LNCaP clone FGC (cell line): ENCODE measurements around the gene ACTR8.

Experiments used
- DNase-seq: peaks from one replicate; pipeline ENCODE4 v3.0.0-alpha.2; 2011; ENCODE audit warnings: low read depth
- H3K4me3 ChIP-seq: 2 replicates; pipeline ENCODE4 v1.5.1; 2011; ENCODE audit warnings: mild to moderate bottlenecking, low read depth, low read length, control low read depth
- TF ChIP-seq, protein P1 (sequence below): IDR thresholded peaks from 2 replicates; pipeline ENCODE4 v1.5.1; 2012; ENCODE audit warnings: mild to moderate bottlenecking; ENCODE audit not compliant: control insufficient read depth, insufficient read depth; ENCODE audit errors: extremely low read depth

The ACTR8 gene

DNA sequence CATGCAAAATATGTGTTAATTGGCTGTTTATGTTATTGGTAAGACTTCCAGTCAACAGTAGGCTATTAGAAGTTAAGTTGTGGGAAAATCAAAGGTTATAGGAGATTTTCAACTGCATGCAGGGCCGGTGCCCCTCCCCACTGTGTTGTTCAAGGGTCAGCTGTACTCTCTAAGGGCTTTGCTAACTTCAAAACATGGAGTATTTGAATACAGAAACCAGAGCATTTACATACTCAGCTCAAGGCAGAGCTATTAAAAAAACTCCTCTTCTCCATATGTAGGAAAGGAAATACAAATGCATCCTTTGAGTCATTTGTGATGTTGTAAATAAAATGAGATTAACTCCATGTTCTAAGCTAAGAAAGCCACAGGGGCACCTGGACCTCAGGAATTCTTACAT lies 18.8 kb downstream of the ACTR8 start:
- no peak for DNase-seq
- TF ChIP-seq, protein P1, sequence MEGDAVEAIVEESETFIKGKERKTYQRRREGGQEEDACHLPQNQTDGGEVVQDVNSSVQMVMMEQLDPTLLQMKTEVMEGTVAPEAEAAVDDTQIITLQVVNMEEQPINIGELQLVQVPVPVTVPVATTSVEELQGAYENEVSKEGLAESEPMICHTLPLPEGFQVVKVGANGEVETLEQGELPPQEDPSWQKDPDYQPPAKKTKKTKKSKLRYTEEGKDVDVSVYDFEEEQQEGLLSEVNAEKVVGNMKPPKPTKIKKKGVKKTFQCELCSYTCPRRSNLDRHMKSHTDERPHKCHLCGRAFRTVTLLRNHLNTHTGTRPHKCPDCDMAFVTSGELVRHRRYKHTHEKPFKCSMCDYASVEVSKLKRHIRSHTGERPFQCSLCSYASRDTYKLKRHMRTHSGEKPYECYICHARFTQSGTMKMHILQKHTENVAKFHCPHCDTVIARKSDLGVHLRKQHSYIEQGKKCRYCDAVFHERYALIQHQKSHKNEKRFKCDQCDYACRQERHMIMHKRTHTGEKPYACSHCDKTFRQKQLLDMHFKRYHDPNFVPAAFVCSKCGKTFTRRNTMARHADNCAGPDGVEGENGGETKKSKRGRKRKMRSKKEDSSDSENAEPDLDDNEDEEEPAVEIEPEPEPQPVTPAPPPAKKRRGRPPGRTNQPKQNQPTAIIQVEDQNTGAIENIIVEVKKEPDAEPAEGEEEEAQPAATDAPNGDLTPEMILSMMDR, result no peak
- H3K4me3 ChIP-seq, result no peak overlapping the region

DNA sequence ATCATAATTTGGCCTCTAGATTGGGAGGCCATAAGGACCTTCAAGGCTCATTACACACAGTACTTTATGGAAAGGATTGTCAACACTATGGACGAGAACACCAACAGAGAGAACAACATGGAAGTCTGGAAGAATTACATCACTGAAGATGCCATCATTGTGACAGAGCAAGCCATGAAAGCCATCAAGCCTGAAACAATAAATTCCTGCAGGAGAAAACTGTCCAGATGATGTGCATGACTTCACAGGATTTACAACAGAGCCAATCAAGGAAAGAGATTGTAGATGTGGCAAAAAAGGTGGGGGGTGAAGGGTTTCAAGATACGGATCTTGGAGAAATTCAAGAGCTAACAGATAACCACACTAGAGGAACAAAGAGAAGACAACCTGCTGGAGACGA lies 19.7 kb downstream of the ACTR8 start:
- H3K4me3 ChIP-seq, result no peak overlapping the region
- TF ChIP-seq, protein P1, result no peak
- DNase-seq, result no peak

DNA sequence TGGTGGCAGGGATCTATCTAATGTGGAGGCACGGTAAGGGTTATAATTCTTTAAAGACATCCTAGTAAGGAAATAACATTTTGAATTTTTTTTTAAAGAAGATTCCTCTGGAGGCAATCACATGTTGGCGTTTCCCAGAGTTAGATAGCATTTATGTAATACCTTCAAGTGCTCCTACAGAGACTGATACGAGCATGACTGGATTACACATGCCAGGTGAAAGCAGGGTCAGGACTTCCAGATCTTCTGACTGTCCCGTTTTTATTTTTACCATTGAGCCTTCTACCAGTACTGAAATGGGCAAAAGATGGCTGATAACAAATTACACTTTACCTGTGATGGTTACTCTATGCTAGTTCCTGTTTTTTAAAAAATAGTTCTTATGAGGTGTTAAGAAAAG lies 21.8 kb downstream of the ACTR8 start:
- DNase-seq, result no peak
- no peak overlapping the region for H3K4me3 ChIP-seq
- TF ChIP-seq, protein P1, result no peak

DNA sequence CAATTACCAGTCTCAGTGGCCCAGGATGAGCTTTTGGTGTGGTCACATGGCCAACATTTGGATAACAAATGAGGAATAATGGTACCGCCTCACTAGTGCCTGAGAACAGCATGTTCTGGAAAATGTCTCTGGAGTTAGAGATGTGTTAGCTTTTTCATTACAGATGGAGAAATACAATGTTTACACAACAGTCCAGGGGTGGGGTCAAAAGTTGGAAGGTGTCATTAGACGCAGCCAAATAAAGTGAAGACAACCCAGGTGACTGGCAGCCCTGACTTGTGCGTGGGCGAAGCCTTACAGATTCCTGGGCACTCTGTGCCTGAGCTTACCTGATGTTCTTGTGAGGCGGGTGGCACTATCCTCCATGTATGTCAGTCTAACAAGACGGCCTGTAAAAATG lies 22.8 kb downstream of the ACTR8 start:
- no peak for DNase-seq
- H3K4me3 ChIP-seq, result no peak overlapping the region
- TF ChIP-seq, protein P1, result no peak

DNA sequence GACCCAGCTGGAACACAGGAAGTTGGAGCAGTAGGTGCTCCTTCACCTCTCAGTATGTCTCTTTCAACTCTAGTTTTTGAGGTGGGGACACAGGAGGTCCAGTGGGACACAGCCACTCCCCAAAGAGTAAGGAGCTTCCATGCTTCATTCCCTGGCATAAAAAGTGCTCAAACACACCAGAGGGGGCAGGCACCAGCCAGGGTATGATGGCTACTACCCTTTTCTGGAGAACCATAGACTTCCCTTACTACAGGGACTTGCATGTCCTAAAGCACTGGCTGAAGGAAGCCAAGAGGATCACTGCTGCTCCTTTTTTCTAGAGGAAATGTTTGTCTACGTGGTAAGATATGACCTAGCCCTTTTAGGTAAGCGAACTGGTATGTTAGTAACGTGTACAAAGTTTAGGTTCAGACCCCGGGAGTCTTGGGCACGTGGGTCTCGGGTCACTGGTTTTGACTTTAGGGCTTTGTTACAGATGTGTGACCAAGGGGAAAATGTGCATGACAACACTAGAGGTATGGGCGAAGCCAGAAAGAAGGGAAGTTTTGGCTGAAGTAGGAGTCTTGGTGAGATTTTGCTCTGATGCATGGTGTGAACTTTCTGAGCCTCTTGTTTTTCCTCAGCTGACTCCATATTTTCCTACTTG lies 23.7 kb downstream of the ACTR8 start:
- TF ChIP-seq, protein P1, result no peak
- no peak overlapping the region for H3K4me3 ChIP-seq
- DNase-seq, result no peak

DNA sequence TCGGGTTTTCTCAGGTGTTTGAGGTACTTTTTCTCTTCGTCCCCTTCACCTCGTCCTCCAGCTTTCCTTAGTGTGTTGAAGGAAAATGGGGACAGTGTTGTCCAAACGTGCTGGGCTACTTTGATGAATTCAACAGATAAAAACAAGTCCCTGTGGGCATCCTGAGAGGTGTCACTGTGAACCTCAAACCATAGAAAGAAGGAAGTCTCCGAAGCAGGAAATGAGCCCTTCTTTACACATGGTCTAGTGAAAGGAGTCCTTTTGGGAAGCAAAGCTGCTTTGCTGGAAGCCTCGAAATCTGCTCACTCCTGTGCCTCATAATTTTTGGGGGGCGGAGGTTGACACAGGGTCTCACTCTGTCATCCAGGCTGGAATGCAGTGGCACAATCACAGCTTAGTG lies 25.0 kb downstream of the ACTR8 start:
- TF ChIP-seq, protein P1, result no peak
- DNase-seq, result no peak
- H3K4me3 ChIP-seq, result no peak overlapping the region

DNA sequence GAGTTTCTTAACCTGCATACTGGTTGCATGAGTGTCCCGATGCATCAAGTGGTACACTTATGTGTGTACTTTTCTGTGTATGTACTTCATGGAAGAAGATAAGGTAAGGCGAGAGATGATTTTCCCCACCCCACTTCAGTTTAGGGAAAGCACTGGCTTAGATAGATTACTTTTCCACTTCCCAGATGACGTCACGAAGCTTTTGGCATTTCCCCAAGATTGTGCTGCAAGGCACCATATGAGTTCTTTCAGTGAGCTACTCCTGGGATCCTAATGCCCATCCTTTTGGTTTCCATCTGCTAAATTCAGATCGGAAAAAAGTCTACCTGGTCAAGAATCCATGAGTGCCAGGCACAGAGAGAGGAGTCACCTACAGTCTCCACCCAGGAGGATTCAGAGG lies 31.1 kb downstream of the ACTR8 start:
- no peak overlapping the region for H3K4me3 ChIP-seq
- TF ChIP-seq, protein P1, result no peak
- no peak for DNase-seq
